ENCODE data around the gene STAC3.

STAC3 gene

GRCh38 chr12:57210461-57210860 lies 40.5 kb downstream of the STAC3 start:
- DNase-seq: no peak

- no peak for DNase-seq
Observed at GRCh38 chr12:57209916-57210315, 41.1 kb downstream of the STAC3 start.

- no peak for DNase-seq
Observed at GRCh38 chr12:57208631-57209282, 42.2 kb downstream of the STAC3 start.

- DNase-seq: no peak
Observed at GRCh38 chr12:57207731-57208630, 43.0 kb downstream of the STAC3 start.

GRCh38 chr12:57205931-57206330 lies 45.1 kb downstream of the STAC3 start:
- no peak for DNase-seq

- DNase-seq: no peak
Observed at GRCh38 chr12:57205186-57205585, 45.8 kb downstream of the STAC3 start.

- no peak for DNase-seq
Observed at GRCh38 chr12:57204454-57204853, 46.5 kb downstream of the STAC3 start.

GRCh38 chr12:57203791-57204190 lies 47.2 kb downstream of the STAC3 start:
- no peak for DNase-seq

GRCh38 chr12:57203201-57203600 lies 47.8 kb downstream of the STAC3 start:
- DNase-seq: no peak

- DNase-seq: no peak
Observed at GRCh38 chr12:57202321-57202720, 48.7 kb downstream of the STAC3 start.

- no peak for DNase-seq
Observed at GRCh38 chr12:57201631-57202030, 49.4 kb downstream of the STAC3 start.

- DNase-seq: no peak
Observed at GRCh38 chr12:57201219-57201618, 49.8 kb downstream of the STAC3 start.

GRCh38 chr12:57200497-57200896 lies 50.5 kb downstream of the STAC3 start:
- DNase-seq: no peak

GRCh38 chr12:57199191-57199590 lies 51.8 kb downstream of the STAC3 start:
- DNase-seq: no peak

- DNase-seq: no peak
Observed at GRCh38 chr12:57198329-57198728, 52.7 kb downstream of the STAC3 start.

- DNase-seq: no peak
Observed at GRCh38 chr12:57196956-57197355, 54.0 kb downstream of the STAC3 start.

GRCh38 chr12:57196439-57196838 lies 54.5 kb downstream of the STAC3 start:
- DNase-seq: no peak

- DNase-seq: no peak
Observed at GRCh38 chr12:57195611-57196371, 55.2 kb downstream of the STAC3 start.

- DNase-seq: no peak
Observed at GRCh38 chr12:57195186-57195585, 55.8 kb downstream of the STAC3 start.

- DNase-seq: no peak
Observed at GRCh38 chr12:57194253-57194652, 56.7 kb downstream of the STAC3 start.

- DNase-seq: no peak
Observed at GRCh38 chr12:57193706-57194245, 57.2 kb downstream of the STAC3 start.

Data from CD4-positive, alpha-beta T cell treated with Interferon alpha-2 for 1 hour (primary cell).